Measurements from ENCODE around the gene PITRM1.

Gene PITRM1

GRCh38 chr10:3136336-3136735, 36.2 kb downstream of the PITRM1 start:
- no peak for DNase-seq

GRCh38 chr10:3135006-3135405, 37.6 kb downstream of the PITRM1 start:
- no peak for DNase-seq

- no peak for DNase-seq
Observed at GRCh38 chr10:3133948-3134347, 38.6 kb downstream of the PITRM1 start.

- no peak for DNase-seq
Observed at GRCh38 chr10:3132036-3133025, 40.3 kb downstream of the PITRM1 start.

- DNase-seq: no peak
Observed at GRCh38 chr10:3131098-3131497, 41.5 kb downstream of the PITRM1 start.

GRCh38 chr10:3129581-3130340, 42.8 kb downstream of the PITRM1 start:
- DNase-seq: no peak

- no peak for DNase-seq
Observed at GRCh38 chr10:3128379-3129130, 44.0 kb downstream of the PITRM1 start.

GRCh38 chr10:3127921-3128320, 44.7 kb downstream of the PITRM1 start:
- DNase-seq: no peak

- no peak for DNase-seq
Observed at GRCh38 chr10:3126741-3127346, 45.7 kb downstream of the PITRM1 start.

GRCh38 chr10:3126249-3126648, 46.3 kb downstream of the PITRM1 start:
- DNase-seq: no peak

GRCh38 chr10:3125527-3126170, 46.9 kb downstream of the PITRM1 start:
- no peak for DNase-seq

- no peak for DNase-seq
Observed at GRCh38 chr10:3124412-3125175, 48.0 kb downstream of the PITRM1 start.

GRCh38 chr10:3123571-3124411, 48.8 kb downstream of the PITRM1 start:
- DNase-seq: no peak

GRCh38 chr10:3122486-3123205, 49.9 kb downstream of the PITRM1 start:
- DNase-seq: no peak

GRCh38 chr10:3122034-3122433, 50.5 kb downstream of the PITRM1 start:
- DNase-seq: no peak

GRCh38 chr10:3119796-3120459, 52.7 kb downstream of the PITRM1 start:
- DNase-seq: no peak

GRCh38 chr10:3118641-3119091, 53.9 kb downstream of the PITRM1 start:
- DNase-seq: no peak

GRCh38 chr10:3117486-3117885, 55.1 kb downstream of the PITRM1 start:
- DNase-seq: no peak

- no peak for DNase-seq
Observed at GRCh38 chr10:3116508-3117100, 56.0 kb downstream of the PITRM1 start.

All from stimulated activated CD4-positive, alpha-beta T cell treated with anti-CD3 and anti-CD28 coated beads, Interleukin-4, amount 100 ng/mL, for 24 hours (primary cell).